ENCODE results near the gene ZPBP. TPM values are rescaled to one million over a fixed set of nuclear protein-coding genes. Genes with fewer than 3 reads are reported as not detected.

The ZPBP gene
- total and polyA plus RNA-seq, 10 donors: not detected

DNA sequence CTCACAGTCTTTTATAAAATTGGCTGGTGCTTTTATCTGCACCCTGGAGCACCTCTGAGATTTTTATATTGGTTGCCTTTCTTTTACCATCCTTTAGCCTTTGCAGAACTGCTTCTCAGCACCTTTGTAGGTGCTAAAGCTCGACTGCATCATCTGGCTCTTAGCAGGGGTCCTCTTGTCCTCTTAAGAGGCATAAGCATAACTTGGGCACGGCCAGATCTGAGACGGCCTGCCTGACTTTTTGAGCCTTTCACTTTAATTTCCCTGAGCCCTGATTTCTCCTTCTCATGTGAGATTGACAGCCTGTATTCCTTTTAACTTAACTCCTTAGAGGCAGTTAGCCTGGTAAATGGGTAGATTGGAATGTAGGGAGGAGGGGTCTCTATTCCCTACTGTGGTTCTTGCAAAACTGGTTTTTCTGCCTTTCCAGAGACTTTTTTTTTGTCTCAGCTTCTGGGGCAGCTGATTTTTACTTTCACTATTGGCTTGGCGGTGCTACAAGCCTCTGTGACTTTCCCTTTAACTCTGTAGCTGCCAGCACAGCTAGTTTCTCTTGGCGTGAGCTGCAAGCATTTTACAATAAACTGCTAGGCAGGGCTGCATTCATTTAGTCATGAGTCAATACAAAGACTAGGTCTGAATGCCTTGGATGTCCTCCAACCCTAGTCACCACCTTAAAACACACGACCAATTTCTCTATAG, 24.0 kb downstream of the ZPBP start:
- no peak for TF ChIP-seq POLR2A (IDR thresholded peaks at IDR 0.05)
- TF ChIP-seq, protein P1, sequence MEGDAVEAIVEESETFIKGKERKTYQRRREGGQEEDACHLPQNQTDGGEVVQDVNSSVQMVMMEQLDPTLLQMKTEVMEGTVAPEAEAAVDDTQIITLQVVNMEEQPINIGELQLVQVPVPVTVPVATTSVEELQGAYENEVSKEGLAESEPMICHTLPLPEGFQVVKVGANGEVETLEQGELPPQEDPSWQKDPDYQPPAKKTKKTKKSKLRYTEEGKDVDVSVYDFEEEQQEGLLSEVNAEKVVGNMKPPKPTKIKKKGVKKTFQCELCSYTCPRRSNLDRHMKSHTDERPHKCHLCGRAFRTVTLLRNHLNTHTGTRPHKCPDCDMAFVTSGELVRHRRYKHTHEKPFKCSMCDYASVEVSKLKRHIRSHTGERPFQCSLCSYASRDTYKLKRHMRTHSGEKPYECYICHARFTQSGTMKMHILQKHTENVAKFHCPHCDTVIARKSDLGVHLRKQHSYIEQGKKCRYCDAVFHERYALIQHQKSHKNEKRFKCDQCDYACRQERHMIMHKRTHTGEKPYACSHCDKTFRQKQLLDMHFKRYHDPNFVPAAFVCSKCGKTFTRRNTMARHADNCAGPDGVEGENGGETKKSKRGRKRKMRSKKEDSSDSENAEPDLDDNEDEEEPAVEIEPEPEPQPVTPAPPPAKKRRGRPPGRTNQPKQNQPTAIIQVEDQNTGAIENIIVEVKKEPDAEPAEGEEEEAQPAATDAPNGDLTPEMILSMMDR (IDR thresholded peaks at IDR 0.05 in 8 of 11, conservative IDR thresholded peaks at IDR 0.05 in 3 of 11): no peak
- TF ChIP-seq POLR2AphosphoS5 (IDR thresholded peaks at IDR 0.05): no peak
- peaks cover 0 to 51% (median 36%) of the 10 kb centered on the region in 8 donors for H3K9me3 ChIP-seq
- H3K27ac ChIP-seq: peak overlapping the region; percentile 70 to 81 (median 76)
- intact Hi-C loops (cut with DNase I; ENCODE audit: low total_unique reads): no loop called here
- WGBS, 5 donors: 0 to 3% (median 1%) methylated on average over 6 of the region's 6 CpGs
- peak overlapping the region; percentile 39 to 71 (median 50) for H3K4me3 ChIP-seq
- H3K36me3 ChIP-seq: no peaks in the 10 kb centered on the region
- peaks cover 7 to 23% (median 13%) of the 10 kb centered on the region in 6 donors for H3K4me1 ChIP-seq
- no peak for DNase-seq
- H3K27me3 ChIP-seq (replicated peaks in 1 of 7): no peaks in the 10 kb centered on the region

DNA sequence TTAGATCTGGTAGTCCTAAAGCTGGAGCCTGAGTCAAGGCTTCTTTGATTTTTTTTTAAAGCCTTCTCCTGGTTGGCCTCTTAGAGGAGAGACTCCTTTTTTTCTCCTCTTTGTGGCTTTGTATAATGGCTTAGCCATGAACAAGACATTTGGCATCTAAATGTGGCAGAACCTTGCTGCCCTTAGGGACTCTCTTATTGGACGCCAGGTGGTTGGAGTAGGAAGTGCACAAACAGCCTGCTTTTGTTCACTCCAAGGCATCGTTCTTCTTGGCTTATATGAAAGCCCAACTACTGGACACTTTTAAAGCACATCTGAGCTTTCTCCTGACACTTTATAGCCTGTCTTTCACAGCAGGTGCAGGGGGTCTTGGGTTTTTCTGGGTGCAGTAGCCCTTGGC, 25.0 kb downstream of the ZPBP start:
- Histone ChIP-seq H3K27me3 (replicated peaks in 1 of 7) (no peaks in the 10 kb centered on the region), H3K9me3 (peaks cover 0 to 51% (median 36%) of the 10 kb centered on the region in 8 donors), H3K27ac (peak overlapping the region in 6 of 8 donors; percentile 71 to 81 (median 79)), H3K4me3 (peak overlapping the region in 3 of 8 donors; percentile 50 to 71 (median 51)), H3K36me3 (no peaks in the 10 kb centered on the region), H3K4me1 (peaks cover 7 to 23% (median 13%) of the 10 kb centered on the region in 6 donors)
- TF ChIP-seq, protein P1 (IDR thresholded peaks at IDR 0.05 in 8 of 11, conservative IDR thresholded peaks at IDR 0.05 in 3 of 11): peak in 6 of 11 experiments; percentile 31 to 53 (median 41)
- TF ChIP-seq POLR2A (IDR thresholded peaks at IDR 0.05) (no peak), POLR2AphosphoS5 (IDR thresholded peaks at IDR 0.05) (no peak)
- no peak for DNase-seq
- intact Hi-C loops (cut with DNase I; ENCODE audit: low total_unique reads): no loop called here
- WGBS, 5 donors: 25 to 36% (median 34%) methylated on average over 2 of the region's 2 CpGs

DNA sequence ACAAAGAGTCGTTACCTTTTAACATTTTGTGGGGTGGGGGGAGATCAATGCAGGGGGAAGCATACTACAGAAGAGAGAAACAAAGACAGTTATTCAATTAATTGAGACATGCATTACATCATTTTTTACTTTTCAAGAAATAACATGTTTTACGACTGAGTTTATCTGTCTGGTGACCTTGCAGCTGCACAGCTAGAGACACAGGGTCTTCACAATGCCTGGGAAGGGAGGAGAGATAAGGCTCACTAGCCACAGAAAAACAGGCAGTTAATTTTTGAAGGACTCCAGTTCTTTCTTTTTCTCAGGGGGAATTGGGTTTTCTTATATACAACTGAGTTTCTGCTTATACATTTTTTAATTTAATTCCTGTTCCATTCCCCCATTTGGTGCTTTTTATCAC, 30.1 kb downstream of the ZPBP start:
- H3K27ac ChIP-seq: no peak overlapping the region
- TF ChIP-seq POLR2AphosphoS5 (IDR thresholded peaks at IDR 0.05) (no peak), POLR2A (IDR thresholded peaks at IDR 0.05) (no peak)
- TF ChIP-seq, protein P1 (IDR thresholded peaks at IDR 0.05 in 8 of 11, conservative IDR thresholded peaks at IDR 0.05 in 3 of 11): no peak
- DNase-seq: no peak
- WGBS, 5 donors: 77 to 85% (median 78%) methylated on average over 2 of the region's 2 CpGs
- peaks cover 0 to 3% (median under 1%) of the 10 kb centered on the region in 6 donors for H3K4me1 ChIP-seq
- peaks cover 0 to 11% (median 0%) of the 10 kb centered on the region in 7 donors for H3K27me3 ChIP-seq (replicated peaks in 1 of 7)
- peaks cover 0 to 28% (median 21%) of the 10 kb centered on the region in 8 donors for H3K9me3 ChIP-seq
- intact Hi-C loops (cut with DNase I; ENCODE audit: low total_unique reads): no loop called here
- no peaks in the 10 kb centered on the region for H3K36me3 ChIP-seq
- no peak overlapping the region for H3K4me3 ChIP-seq

DNA sequence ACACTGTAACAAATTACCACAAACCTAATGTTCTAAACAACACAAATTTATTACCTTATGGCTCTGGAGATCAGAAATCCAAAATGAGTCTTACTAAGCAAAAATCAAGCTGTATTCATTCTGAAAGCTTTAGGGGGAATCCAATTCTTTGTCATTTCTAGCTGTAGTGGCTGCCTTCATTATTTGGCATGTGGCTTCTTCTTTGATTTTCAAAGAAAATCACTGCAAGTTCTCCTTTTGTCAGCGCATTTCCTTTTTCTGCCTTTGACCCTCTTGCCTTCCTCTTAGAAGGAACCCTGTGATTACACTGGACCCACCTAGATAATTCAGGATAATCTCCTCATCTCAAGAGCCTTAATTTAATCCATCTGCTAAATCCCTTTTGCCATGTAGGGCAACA, 36.9 kb downstream of the ZPBP start:
- DNase-seq: no peak
- Histone ChIP-seq H3K4me1 (no peaks in the 10 kb centered on the region), H3K9me3 (no peaks in the 10 kb centered on the region), H3K27me3 (replicated peaks in 1 of 7) (peaks cover 0 to 17% (median 0%) of the 10 kb centered on the region in 7 donors), H3K27ac (no peak overlapping the region), H3K4me3 (no peak overlapping the region), H3K36me3 (no peaks in the 10 kb centered on the region)
- intact Hi-C loops (cut with DNase I; ENCODE audit: low total_unique reads): no loop called here
- whole genome bisulfite sequencing, 5 donors: 24 to 47% (median 32%) methylated on average over 1 of the region's 1 CpG
- TF ChIP-seq, protein P1 (IDR thresholded peaks at IDR 0.05 in 8 of 11, conservative IDR thresholded peaks at IDR 0.05 in 3 of 11): no peak
- TF ChIP-seq POLR2AphosphoS5 (IDR thresholded peaks at IDR 0.05) (no peak), POLR2A (IDR thresholded peaks at IDR 0.05) (no peak)
